ENCODE measurements around the gene ANAPC13.

- TF ChIP-seq CTBP1 (IDR thresholded peaks at IDR 0.05; ENCODE audit: borderline replicate concordance) (no peak), LEF1 (IDR thresholded peaks at IDR 0.05; ENCODE audit: borderline replicate concordance) (no peak), ZNF384 (IDR thresholded peaks at IDR 0.05) (no peak), SUZ12 (IDR thresholded peaks at IDR 0.05) (no peak), BHLHE40 (IDR thresholded peaks at IDR 0.05; ENCODE audit: borderline replicate concordance) (no peak), PKNOX1 (IDR thresholded peaks at IDR 0.05) (no peak)
Observed at GRCh38 chr3:134445636-134446035, 40.1 kb downstream of the ANAPC13 start.
